Natural killer cell (primary cell): ENCODE results near the gene SLC12A7. TPM values are rescaled to one million over a fixed set of nuclear protein-coding genes. Genes with fewer than 3 reads are reported as not detected.
A peak's percentile ranks its signal among the peaks of the same experiment; 100 is the strongest.

Source experiments
- ATAC-seq, 3 donors: fragments of 150-1000 bp in 2 of 3; fragments of 200-7000 bp in 1 of 3; cut with Tn5 transposase; 1 replicate in 1 of 3; 2 replicates in 2 of 3; pipeline ENCODE4 v1.10.0; 2021; ENCODE audit warnings: mild to moderate bottlenecking in 2 of 3, moderate library complexity in 2 of 3
- DNase-seq, 2 donors: peaks; one replicate each; pipeline versions ENCODE4 v3.0.0 to v3.0.0-alpha.2; 2013 to 2021; ENCODE audit warnings: mixed read lengths in 1 of 2
- H3K27ac ChIP-seq: one replicate; pipeline ENCODE4 v1.5.1; 2013; ENCODE audit warnings: mild to moderate bottlenecking, low read length
- H3K27me3 ChIP-seq: one replicate; pipeline ENCODE4 v1.6.1; 2013; ENCODE audit warnings: low read length; ENCODE audit not compliant: control insufficient read depth, insufficient read depth
- H3K36me3 ChIP-seq: one replicate; pipeline ENCODE4 v1.6.1; 2013; ENCODE audit warnings: low read length; ENCODE audit not compliant: control insufficient read depth, insufficient read depth
- H3K4me1 ChIP-seq: one replicate; pipeline ENCODE4 v1.6.1; 2013; ENCODE audit warnings: low read length; ENCODE audit not compliant: control insufficient read depth, insufficient read depth
- H3K4me3 ChIP-seq: one replicate; pipeline ENCODE4 v1.5.1; 2013; ENCODE audit warnings: low read length
- H3K9me3 ChIP-seq: one replicate; pipeline ENCODE4 v1.6.1; 2013; ENCODE audit warnings: low read length; ENCODE audit not compliant: control insufficient read depth, insufficient read depth
- H3K27ac Mint-ChIP-seq, 2 donors: one replicate each; pipeline ENCODE4 v1.8.0; 2022; ENCODE audit warnings: mild to moderate bottlenecking in 2 of 2, mixed read lengths in 2 of 2, moderate library complexity in 1 of 2
- H3K27me3 Mint-ChIP-seq, 2 donors: one replicate each; pipeline ENCODE4 v1.8.0; 2022; ENCODE audit warnings: low read depth in 2 of 2, mixed read lengths in 2 of 2
- H3K36me3 Mint-ChIP-seq: one replicate; pipeline ENCODE4 v1.8.0; 2022; ENCODE audit warnings: mixed read lengths
- H3K4me1 Mint-ChIP-seq, 2 donors: one replicate each; pipeline ENCODE4 v1.8.0; 2022; ENCODE audit warnings: mixed read lengths in 2 of 2
- H3K4me3 Mint-ChIP-seq: one replicate; pipeline ENCODE4 v1.8.0; 2022; ENCODE audit warnings: mild to moderate bottlenecking, moderate library complexity, mixed read lengths
- H3K9me3 Mint-ChIP-seq, 2 donors: one replicate each; pipeline ENCODE4 v1.8.0; 2022; ENCODE audit warnings: mixed read lengths in 2 of 2
- WGBS: methylation state at CpG from one replicate; pipeline ENCODE4 v1.1.7; 2013; ENCODE audit warnings: missing lambda C conversion rate; ENCODE audit not compliant: insufficient coverage; 5-methylcytosine and 5-hydroxymethylcytosine counted together
- intact Hi-C: fragments of 100-400 bp; cut with micrococcal nuclease; formaldehyde crosslinking; loops from one replicate; pipeline ENCODE4 v1.14.2; 2022
- total RNA-seq, 4 donors: library from RNA; stranded (reverse); fragments of 120-200 nt in 1 of 4; gene quantifications; one replicate each; pipeline versions ENCODE4 v1.2.3 to v1.2.4, GENCODE V29; 2013 to 2022
- TF ChIP-seq, protein P1 (sequence below): fragments of 200-600 bp; IDR thresholded peaks from one replicate; pipeline ENCODE4 v1.8.0; 2022; ENCODE audit warnings: antibody characterized with exemption

Gene SLC12A7
- total RNA-seq, 3 donors from 2014 or later (not counting 1 experiment from before 2014, with no cell fraction given) = 53.2 to 92.5 (median 81.3) TPM

DNA sequence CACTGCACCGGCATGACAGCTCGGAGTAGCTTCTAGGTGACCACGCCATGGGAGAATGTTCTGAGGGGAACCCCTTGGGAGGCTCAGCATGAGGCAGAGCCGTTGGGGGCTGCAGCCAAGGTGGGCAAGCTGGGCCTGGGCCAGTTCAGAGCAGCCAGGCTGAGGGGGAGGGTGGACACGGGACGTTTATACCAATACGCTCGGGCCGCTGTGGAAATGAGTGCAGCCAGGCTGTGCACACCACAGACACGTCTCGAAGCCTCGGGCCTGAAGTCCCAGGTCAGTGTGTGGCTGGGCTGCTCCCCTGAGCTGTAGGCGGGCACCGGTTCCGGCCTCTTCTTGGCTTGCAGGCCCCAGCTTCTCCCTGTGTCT is 28.9 kb upstream of the SLC12A7 start:
- Mint-ChIP-seq H3K4me1 (peaks cover 0 to 27% of the 10 kb centered on the region in 2 donors), H3K36me3 (no peaks in the 10 kb centered on the region), H3K27ac (no peak overlapping the region), H3K9me3 (no peaks in the 10 kb centered on the region), H3K27me3 (peaks cover 0 to 13% of the 10 kb centered on the region in 2 donors), H3K4me3 (no peak overlapping the region)
- no peaks in the 10 kb centered on the region for H3K9me3 ChIP-seq
- 77% methylated on average over 15 of the region's 15 CpGs for WGBS
- no peaks in the 10 kb centered on the region for H3K27me3 ChIP-seq
- intact Hi-C loops = loop anchor here (1.0 to 10.0 kb wide), 2 partner anchors 136 to 218 kb away; partner anchors contain the start of gene NKD2
- DNase-seq (no peak), ATAC-seq (no peak)
- peaks cover 14% of the 10 kb centered on the region for H3K4me1 ChIP-seq
- TF ChIP-seq, protein P1, sequence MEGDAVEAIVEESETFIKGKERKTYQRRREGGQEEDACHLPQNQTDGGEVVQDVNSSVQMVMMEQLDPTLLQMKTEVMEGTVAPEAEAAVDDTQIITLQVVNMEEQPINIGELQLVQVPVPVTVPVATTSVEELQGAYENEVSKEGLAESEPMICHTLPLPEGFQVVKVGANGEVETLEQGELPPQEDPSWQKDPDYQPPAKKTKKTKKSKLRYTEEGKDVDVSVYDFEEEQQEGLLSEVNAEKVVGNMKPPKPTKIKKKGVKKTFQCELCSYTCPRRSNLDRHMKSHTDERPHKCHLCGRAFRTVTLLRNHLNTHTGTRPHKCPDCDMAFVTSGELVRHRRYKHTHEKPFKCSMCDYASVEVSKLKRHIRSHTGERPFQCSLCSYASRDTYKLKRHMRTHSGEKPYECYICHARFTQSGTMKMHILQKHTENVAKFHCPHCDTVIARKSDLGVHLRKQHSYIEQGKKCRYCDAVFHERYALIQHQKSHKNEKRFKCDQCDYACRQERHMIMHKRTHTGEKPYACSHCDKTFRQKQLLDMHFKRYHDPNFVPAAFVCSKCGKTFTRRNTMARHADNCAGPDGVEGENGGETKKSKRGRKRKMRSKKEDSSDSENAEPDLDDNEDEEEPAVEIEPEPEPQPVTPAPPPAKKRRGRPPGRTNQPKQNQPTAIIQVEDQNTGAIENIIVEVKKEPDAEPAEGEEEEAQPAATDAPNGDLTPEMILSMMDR = no peak
- no peak overlapping the region for H3K27ac ChIP-seq
- H3K36me3 ChIP-seq = no peaks in the 10 kb centered on the region
- H3K4me3 ChIP-seq = no peak overlapping the region

DNA sequence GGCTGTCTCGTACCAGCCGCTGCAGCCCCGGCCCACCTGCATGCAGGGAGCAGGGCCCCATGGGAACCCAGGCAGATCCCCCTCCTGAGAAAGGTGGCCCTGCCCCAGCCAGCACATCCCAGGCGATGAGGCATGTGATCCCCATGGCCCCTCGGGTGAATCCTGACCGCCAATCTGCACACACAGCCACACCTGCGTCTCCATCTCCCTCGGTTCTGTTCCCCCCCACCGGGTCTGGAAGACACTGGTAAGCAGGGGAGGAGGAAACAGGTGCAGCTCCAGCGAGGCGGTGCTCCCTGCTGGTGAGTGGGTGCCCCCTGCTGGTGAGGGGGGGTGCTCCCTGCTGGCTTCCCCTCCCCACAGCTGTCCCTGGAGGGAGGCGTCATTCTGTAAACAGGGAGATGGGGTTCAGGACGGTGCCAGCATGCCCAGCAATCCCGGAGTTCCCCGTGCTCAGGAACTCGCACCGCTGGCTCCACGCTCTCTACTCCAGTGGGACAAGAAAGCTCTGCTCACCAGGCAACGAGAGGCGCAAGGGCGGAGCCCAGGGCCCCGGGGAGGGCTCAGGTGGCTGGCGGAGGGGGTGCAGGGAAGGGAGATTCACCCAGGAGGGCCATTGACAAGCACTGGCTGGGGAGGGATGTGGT is 28.4 kb upstream of the SLC12A7 start:
- Mint-ChIP-seq H3K27me3 (peaks cover 0 to 13% of the 10 kb centered on the region in 2 donors), H3K9me3 (no peaks in the 10 kb centered on the region), H3K4me3 (no peak overlapping the region), H3K27ac (peak overlapping the region in 1 of 2 donors; percentile 44), H3K4me1 (peaks cover 0 to 27% of the 10 kb centered on the region in 2 donors), H3K36me3 (no peaks in the 10 kb centered on the region)
- Histone ChIP-seq H3K36me3 (no peaks in the 10 kb centered on the region), H3K4me3 (no peak overlapping the region), H3K27ac (no peak overlapping the region), H3K27me3 (no peaks in the 10 kb centered on the region), H3K4me1 (peaks cover 14% of the 10 kb centered on the region), H3K9me3 (no peaks in the 10 kb centered on the region)
- WGBS = 29% methylated on average over 19 of the region's 23 CpGs
- TF ChIP-seq, protein P1 = peak; percentile 77
- DNase-seq = peak; percentile 75 to 83
- intact Hi-C loops = loop anchor here (1.0 to 10.0 kb wide), 2 partner anchors 135 to 217 kb away; partner anchors contain the start of gene NKD2
- peak; percentile 54 to 96 (median 89) for ATAC-seq

DNA sequence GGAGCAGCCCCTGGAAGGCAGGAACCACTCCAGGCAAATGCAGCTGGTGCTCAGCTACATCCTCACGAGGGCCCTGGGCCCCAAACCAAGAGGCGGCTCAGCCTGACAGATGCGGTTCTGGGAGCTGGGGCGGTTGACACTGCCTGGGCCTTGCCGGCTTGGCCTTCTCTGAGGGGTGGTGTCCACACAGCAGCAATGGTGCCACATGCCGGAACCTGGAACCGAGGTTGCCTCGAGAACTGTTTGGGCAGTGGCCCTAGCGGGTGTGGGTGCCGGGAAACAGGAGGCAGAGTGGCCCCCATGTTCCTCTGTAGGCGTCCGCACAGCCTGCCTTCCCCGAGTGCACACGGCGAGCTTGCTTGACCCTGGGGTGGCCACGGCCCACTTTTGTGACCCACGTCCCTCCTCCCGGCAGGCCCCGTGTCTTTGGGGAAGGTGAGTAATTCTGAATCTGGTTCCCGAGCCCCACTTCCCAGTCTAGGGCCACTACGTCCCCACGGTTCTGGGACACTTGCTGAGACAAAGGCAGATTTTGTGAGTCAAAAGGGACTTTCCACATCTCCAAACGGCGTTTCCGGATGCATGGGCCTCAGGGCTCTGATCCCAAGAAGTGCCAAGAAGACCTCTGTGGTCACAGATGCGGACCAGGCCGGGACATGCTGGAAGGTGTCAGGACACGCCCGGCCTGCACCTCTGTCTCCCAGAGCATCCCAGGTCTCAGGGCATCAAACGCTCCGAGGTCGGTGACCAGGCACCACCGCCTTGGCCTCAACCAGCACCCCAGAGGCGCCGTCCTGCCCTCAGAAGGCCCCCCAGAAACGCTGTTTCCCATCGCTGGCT is 27.7 kb upstream of the SLC12A7 start:
- H3K9me3 Mint-ChIP-seq = no peaks in the 10 kb centered on the region
- H3K27me3 Mint-ChIP-seq = peaks cover 0 to 13% of the 10 kb centered on the region in 2 donors
- peaks cover 0 to 27% of the 10 kb centered on the region in 2 donors for H3K4me1 Mint-ChIP-seq
- Histone ChIP-seq H3K4me3 (no peak overlapping the region), H3K9me3 (no peaks in the 10 kb centered on the region), H3K27me3 (no peaks in the 10 kb centered on the region), H3K27ac (no peak overlapping the region), H3K4me1 (peaks cover 14% of the 10 kb centered on the region), H3K36me3 (no peaks in the 10 kb centered on the region)
- H3K36me3 Mint-ChIP-seq = no peaks in the 10 kb centered on the region
- ATAC-seq (no peak), DNase-seq (no peak)
- H3K4me3 Mint-ChIP-seq = no peak overlapping the region
- 86% methylated on average over 37 of the region's 37 CpGs for WGBS
- intact Hi-C loops = loop anchor here (1.0 to 10.0 kb wide), 2 partner anchors 135 to 216 kb away; partner anchors contain the start of gene NKD2
- TF ChIP-seq, protein P1 = no peak
- H3K27ac Mint-ChIP-seq = no peak overlapping the region
